HG03196 (cell line): ENCODE data around the gene ZBTB24.

Source experiments
- ATAC-seq: cut with Tn5 transposase; IDR thresholded peaks from one replicate; pipeline ENCODE4 v1.9.1; 2021; ENCODE audit not compliant: unreplicated experiment

Gene ZBTB24

GRCh38 chr6:109434456-109434855, 48.6 kb downstream of the ZBTB24 start:
- ATAC-seq = no peak

DNA sequence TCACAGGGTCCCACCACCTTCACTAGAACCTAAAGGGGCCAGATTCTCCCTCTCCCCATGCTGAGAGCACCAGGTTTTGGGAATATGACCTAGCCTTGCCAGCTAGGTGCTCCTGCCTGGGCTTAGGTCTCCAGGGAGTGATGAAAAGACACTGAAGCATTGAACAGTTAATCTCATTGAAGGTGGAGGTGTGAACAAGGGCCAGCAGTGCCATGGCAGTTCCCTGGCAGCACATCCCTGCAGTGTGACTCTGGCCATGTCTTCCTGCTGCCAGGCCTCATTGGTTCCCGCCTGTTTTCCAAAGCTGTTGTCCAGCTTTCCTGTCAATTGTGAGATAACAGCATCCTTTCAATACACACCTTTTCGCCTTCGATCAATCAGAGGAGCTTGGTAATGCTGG, 53.5 kb downstream of the ZBTB24 start:
- no peak for ATAC-seq

DNA sequence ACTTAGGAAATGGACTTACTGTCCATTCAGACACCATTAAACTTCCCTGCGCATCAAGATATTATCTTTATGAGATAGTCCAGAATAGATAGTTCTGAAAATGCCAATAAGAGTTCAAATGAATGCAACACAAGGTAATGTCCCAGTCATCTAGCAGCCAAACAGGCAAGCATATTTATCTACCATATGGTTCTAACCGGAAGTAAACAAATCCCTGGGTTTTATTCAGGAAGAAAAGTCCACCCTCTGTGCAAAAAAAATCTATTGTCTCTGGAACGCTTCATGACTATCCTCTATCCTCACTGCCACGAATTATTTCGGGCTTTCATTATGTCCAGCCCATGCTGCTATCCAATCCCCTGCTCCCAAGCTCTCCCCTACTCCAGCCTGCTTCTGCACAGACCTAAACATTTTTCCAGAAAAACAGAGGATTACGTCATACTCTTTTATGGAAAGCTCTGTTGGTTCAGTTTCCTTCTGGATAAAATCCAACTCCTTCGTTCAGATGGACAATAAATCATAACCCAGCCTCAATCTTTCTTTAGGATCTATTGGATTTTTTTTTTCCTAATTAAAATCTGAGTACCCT, 54.0 kb downstream of the ZBTB24 start:
- ATAC-seq = no peak

- ATAC-seq = no peak
Measured at GRCh38 chr6:109424946-109425345, 58.1 kb downstream of the ZBTB24 start.

DNA sequence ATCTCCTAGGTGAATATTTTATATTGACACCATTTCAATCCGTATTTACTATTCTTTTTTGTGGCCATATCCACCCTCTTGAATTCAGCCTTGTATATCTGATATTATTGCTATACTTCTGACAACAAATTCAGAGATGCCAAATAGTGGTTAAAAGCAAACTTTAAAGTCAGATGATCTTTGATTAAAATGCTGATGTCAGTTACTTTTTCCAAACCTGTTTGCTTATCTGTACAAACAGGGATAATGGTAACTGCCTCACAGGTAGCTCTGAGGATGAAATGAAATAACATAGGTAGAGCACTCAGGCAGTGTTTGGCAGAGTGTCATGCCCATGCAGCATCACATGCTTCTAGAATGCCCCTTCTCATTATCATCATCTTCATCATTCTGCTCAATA, 61.8 kb downstream of the ZBTB24 start:
- no peak for ATAC-seq

GRCh38 chr6:109420751-109421150, 62.3 kb downstream of the ZBTB24 start:
- ATAC-seq = no peak

DNA sequence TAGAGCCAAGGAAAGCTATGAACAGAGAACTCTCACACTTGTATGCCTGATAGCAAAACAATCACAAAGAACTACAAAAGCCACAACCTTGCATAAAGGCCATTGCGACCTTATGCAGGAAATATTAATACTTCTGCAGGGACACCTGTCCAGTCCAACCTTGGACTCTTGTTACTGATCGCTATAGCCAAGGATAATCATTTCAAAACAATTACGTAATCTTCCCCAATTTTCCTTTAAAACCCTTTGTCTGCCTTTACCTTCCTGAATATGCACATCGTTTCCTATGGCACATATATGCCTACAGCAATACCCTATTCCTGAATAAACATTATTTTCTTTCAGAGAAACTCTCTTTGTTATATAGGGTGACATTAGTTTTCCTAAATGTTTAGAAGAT, 65.4 kb downstream of the ZBTB24 start:
- ATAC-seq = no peak
